Measurements from ENCODE around the gene L1TD1. TPM values are rescaled to one million over a fixed set of nuclear protein-coding genes. Genes with fewer than 3 reads are reported as not detected.

Gene L1TD1
- total and polyA plus RNA-seq, 2 donors (not counting 3 experiments of a cell fraction or from before 2014, with no cell fraction given), result 0.01 TPM; not detected in 1

- no peaks in the 10 kb centered on the region for H4K20me1 ChIP-seq (replicated peaks; ENCODE audit: control insufficient read depth, extremely low read depth, insufficient read depth, low read length)
- no peaks in the 10 kb centered on the region for H3K9me3 ChIP-seq (replicated peaks; ENCODE audit: control insufficient read depth, insufficient read depth, low read length)
- POLR2A ChIA-PET, result no interaction called here
- FAIRE-seq, result no peak
- H3K36me3 ChIP-seq (ENCODE audit: control insufficient read depth in 2 of 2, extremely low read depth in 1 of 2, insufficient read depth in 2 of 2, low read length in 2 of 2), result no peaks in the 10 kb centered on the region
- H3K4me1 ChIP-seq (ENCODE audit: control insufficient read depth, extremely low read depth, insufficient read depth, low read length), result no peaks in the 10 kb centered on the region
- H3K79me2 ChIP-seq (ENCODE audit: control insufficient read depth, insufficient read depth, low read length), result no peaks in the 10 kb centered on the region
- no TSS peak for BruUV-seq (replicated peaks)
- TF ChIP-seq JUN (IDR thresholded peaks at IDR 0.05; ENCODE audit: borderline replicate concordance, insufficient read depth, insufficient read length, low read depth) (no peak), EZH2 (IDR thresholded peaks at IDR 0.05; ENCODE audit: borderline replicate concordance, low read depth, low read length, severe bottlenecking) (no peak), MYC (IDR thresholded peaks at IDR 0.05; ENCODE audit: low read depth, low read length) (no peak), POLR2A (IDR thresholded peaks at IDR 0.05; ENCODE audit: low read depth, low read length) (no peak), FOS (IDR thresholded peaks at IDR 0.05; ENCODE audit: borderline replicate concordance, insufficient read depth, low read length) (no peak), POLR2AphosphoS5 (IDR thresholded peaks at IDR 0.05; ENCODE audit: insufficient read depth, low read depth, low read length) (no peak)
- no peaks in the 10 kb centered on the region for H3K27me3 ChIP-seq (ENCODE audit: control insufficient read depth in 2 of 2, insufficient read depth in 2 of 2, low read length in 2 of 2)
- no peaks in the 10 kb centered on the region for H3K9me1 ChIP-seq (replicated peaks; ENCODE audit: control insufficient read depth, extremely low read depth, insufficient read depth, low read length)
- no peak overlapping the region for H3K9ac ChIP-seq (replicated peaks; ENCODE audit: extremely low read depth, insufficient read depth, low read length)
- no peak overlapping the region for H2AFZ ChIP-seq (ENCODE audit: low read depth, low read length)
- H3K27ac ChIP-seq (ENCODE audit: insufficient read depth, low read depth, low read length), result no peak overlapping the region
- dilution Hi-C loops (cut with MboI; ENCODE audit: extremely low pct_ligation_motif_present, low sequenced_read_pairs), result no loop called here
- no peak overlapping the region for H3K4me3 ChIP-seq (replicated peaks in 1 of 3; ENCODE audit: insufficient read depth in 1 of 3, low read depth in 1 of 3, low read length in 3 of 3)
- no peak for DNase-seq (ENCODE audit: low read depth, low spot score)
- no peak overlapping the region for H3K4me2 ChIP-seq (ENCODE audit: insufficient read depth, low read length)
- CTCF ChIA-PET, result no interaction called here
- intact Hi-C loops (cut with micrococcal nuclease), result no loop called here
These were observed 35.3 kb downstream of the L1TD1 start for GRCh38 chr1:62229932-62230331.

GRCh38 chr1:62230718-62231117 is 36.1 kb downstream of the L1TD1 start:
- dilution Hi-C loops (cut with MboI; ENCODE audit: extremely low pct_ligation_motif_present, low sequenced_read_pairs) (no loop called here), intact Hi-C loops (cut with micrococcal nuclease) (no loop called here)
- DNase-seq (ENCODE audit: low read depth, low spot score) (no peak), FAIRE-seq (no peak)
- Histone ChIP-seq H3K27ac (ENCODE audit: insufficient read depth, low read depth, low read length) (no peak overlapping the region), H4K20me1 (replicated peaks; ENCODE audit: control insufficient read depth, extremely low read depth, insufficient read depth, low read length) (no peaks in the 10 kb centered on the region), H3K9me1 (replicated peaks; ENCODE audit: control insufficient read depth, extremely low read depth, insufficient read depth, low read length) (no peaks in the 10 kb centered on the region), H3K9me3 (replicated peaks; ENCODE audit: control insufficient read depth, insufficient read depth, low read length) (no peaks in the 10 kb centered on the region), H3K4me1 (ENCODE audit: control insufficient read depth, extremely low read depth, insufficient read depth, low read length) (no peaks in the 10 kb centered on the region), H3K9ac (replicated peaks; ENCODE audit: extremely low read depth, insufficient read depth, low read length) (no peak overlapping the region), H2AFZ (ENCODE audit: low read depth, low read length) (no peak overlapping the region), H3K27me3 (ENCODE audit: control insufficient read depth in 2 of 2, insufficient read depth in 2 of 2, low read length in 2 of 2) (no peaks in the 10 kb centered on the region), H3K4me3 (replicated peaks in 1 of 3; ENCODE audit: insufficient read depth in 1 of 3, low read depth in 1 of 3, low read length in 3 of 3) (no peak overlapping the region), H3K79me2 (ENCODE audit: control insufficient read depth, insufficient read depth, low read length) (no peaks in the 10 kb centered on the region), H3K36me3 (ENCODE audit: control insufficient read depth in 2 of 2, extremely low read depth in 1 of 2, insufficient read depth in 2 of 2, low read length in 2 of 2) (no peaks in the 10 kb centered on the region), H3K4me2 (ENCODE audit: insufficient read depth, low read length) (no peak overlapping the region)
- ChIA-PET POLR2A (no interaction called here), CTCF (no interaction called here)
- no TSS peak for BruUV-seq (replicated peaks)
- TF ChIP-seq EZH2 (IDR thresholded peaks at IDR 0.05; ENCODE audit: borderline replicate concordance, low read depth, low read length, severe bottlenecking) (no peak), MYC (IDR thresholded peaks at IDR 0.05; ENCODE audit: low read depth, low read length) (no peak), MAX (IDR thresholded peaks at IDR 0.05; ENCODE audit: insufficient read depth, insufficient read length) (no peak), FOS (IDR thresholded peaks at IDR 0.05; ENCODE audit: borderline replicate concordance, insufficient read depth, low read length) (no peak), GATA2 (IDR thresholded peaks at IDR 0.05; ENCODE audit: insufficient read depth, insufficient read length, low read depth, low read length) (no peak), POLR2AphosphoS5 (IDR thresholded peaks at IDR 0.05; ENCODE audit: insufficient read depth, low read depth, low read length) (no peak), JUN (IDR thresholded peaks at IDR 0.05; ENCODE audit: borderline replicate concordance, insufficient read depth, insufficient read length, low read depth) (no peak), POLR2A (IDR thresholded peaks at IDR 0.05; ENCODE audit: low read depth, low read length) (no peak), CTCF (IDR thresholded peaks at IDR 0.05; ENCODE audit: extremely low read depth in 1 of 2, insufficient read depth in 1 of 2, low read depth in 1 of 2, low read length in 2 of 2) (no peak)
